GM18526 (cell line): Measurements from ENCODE around the gene KIF5A.

Experiments used
- POLR2A ChIP-seq: IDR thresholded peaks from 3 replicates; pipeline ENCODE4 v1.6.1; 2011; ENCODE audit not compliant: insufficient read length; ENCODE audit errors: extremely low read depth

The KIF5A gene

GRCh38 chr12:57547288-57548012 lies 2.4 kb upstream of the KIF5A start:
- no peak for TF ChIP-seq POLR2A

GRCh38 chr12:57548013-57548315 lies 1.9 kb upstream of the KIF5A start:
- TF ChIP-seq POLR2A = no peak

- TF ChIP-seq POLR2A = no peak
Observed at GRCh38 chr12:57548488-57548887, 1.4 kb upstream of the KIF5A start.

GRCh38 chr12:57549203-57549908 lies 488 bp upstream of the KIF5A start:
- no peak for TF ChIP-seq POLR2A

- TF ChIP-seq POLR2A = no peak
Observed at GRCh38 chr12:57550641-57551549, 1.1 kb downstream of the KIF5A start.

- no peak for TF ChIP-seq POLR2A
Observed at GRCh38 chr12:57551637-57552305, 1.9 kb downstream of the KIF5A start.

- no peak for TF ChIP-seq POLR2A
Observed at GRCh38 chr12:57552306-57552651, 2.4 kb downstream of the KIF5A start.

- TF ChIP-seq POLR2A = no peak
Observed at GRCh38 chr12:57552835-57553313, 3.0 kb downstream of the KIF5A start.

- TF ChIP-seq POLR2A = no peak
Observed at GRCh38 chr12:57553343-57554202, 3.7 kb downstream of the KIF5A start.

GRCh38 chr12:57554453-57554852 lies 4.6 kb downstream of the KIF5A start:
- no peak for TF ChIP-seq POLR2A

- no peak for TF ChIP-seq POLR2A
Observed at GRCh38 chr12:57554897-57555296, 5.1 kb downstream of the KIF5A start.

GRCh38 chr12:57558864-57559263 lies 9.0 kb downstream of the KIF5A start:
- no peak for TF ChIP-seq POLR2A

- no peak for TF ChIP-seq POLR2A
Observed at GRCh38 chr12:57560516-57560915, 10.7 kb downstream of the KIF5A start.

- TF ChIP-seq POLR2A = no peak
Observed at GRCh38 chr12:57563358-57563757, 13.5 kb downstream of the KIF5A start.

GRCh38 chr12:57564178-57564740 lies 14.4 kb downstream of the KIF5A start:
- TF ChIP-seq POLR2A = no peak

GRCh38 chr12:57568838-57569237 lies 19.0 kb downstream of the KIF5A start:
- no peak for TF ChIP-seq POLR2A
